HG03457 (cell line): ENCODE measurements around the gene CPED1.
"Not testable (repeated sequence)": the region's sequence is repeated elsewhere in the genome, so short reads cannot be mapped to it uniquely, and the experiment has no call there.

Experiments used
- ATAC-seq: cut with Tn5 transposase; IDR thresholded peaks from one replicate; pipeline ENCODE4 v1.9.1; 2021; ENCODE audit warnings: moderate number of reproducible peaks; ENCODE audit not compliant: unreplicated experiment

CPED1 gene

GRCh38 chr7:121016966-121017365 lies 28.5 kb downstream of the CPED1 start:
- ATAC-seq, result no peak

- ATAC-seq, result no peak
These were observed 29.1 kb downstream of the CPED1 start for GRCh38 chr7:121017586-121017985.

- ATAC-seq, result no peak
These were observed 30.5 kb downstream of the CPED1 start for GRCh38 chr7:121019018-121019417.

GRCh38 chr7:121020249-121020988 lies 31.9 kb downstream of the CPED1 start:
- no peak for ATAC-seq

GRCh38 chr7:121020989-121021969 lies 32.8 kb downstream of the CPED1 start:
- ATAC-seq, result no peak

GRCh38 chr7:121023194-121023593 lies 34.7 kb downstream of the CPED1 start:
- no peak for ATAC-seq

- ATAC-seq, result no peak
These were observed 35.4 kb downstream of the CPED1 start for GRCh38 chr7:121023683-121024511.

GRCh38 chr7:121024611-121025010 lies 36.1 kb downstream of the CPED1 start:
- no peak for ATAC-seq

GRCh38 chr7:121026159-121026558 lies 37.6 kb downstream of the CPED1 start:
- no peak for ATAC-seq

GRCh38 chr7:121026577-121027111 lies 38.1 kb downstream of the CPED1 start:
- ATAC-seq, result no peak

GRCh38 chr7:121027761-121028669 lies 39.5 kb downstream of the CPED1 start:
- no peak for ATAC-seq

GRCh38 chr7:121029302-121029701 lies 40.8 kb downstream of the CPED1 start:
- ATAC-seq, result no peak

GRCh38 chr7:121030308-121030707 lies 41.8 kb downstream of the CPED1 start:
- no peak for ATAC-seq

- no peak for ATAC-seq
These were observed 44.3 kb downstream of the CPED1 start for GRCh38 chr7:121032645-121033460.

- ATAC-seq, result no peak
These were observed 46.4 kb downstream of the CPED1 start for GRCh38 chr7:121034929-121035328.

GRCh38 chr7:121036776-121037175 lies 48.3 kb downstream of the CPED1 start:
- ATAC-seq, result not testable (repeated sequence)

- not testable (repeated sequence) for ATAC-seq
These were observed 48.8 kb downstream of the CPED1 start for GRCh38 chr7:121037329-121037728.

- no peak for ATAC-seq
These were observed 49.6 kb downstream of the CPED1 start for GRCh38 chr7:121037957-121038716.
